Adrenal gland (tissue), 12 donors: Measurements from ENCODE around the gene TTYH3. TPM values are rescaled to one million over a fixed set of nuclear protein-coding genes. Genes with fewer than 3 reads are reported as not detected.
A peak's percentile ranks its signal among the peaks of the same experiment; 100 is the strongest.

Source experiments
- DNase-seq, 7 donors: peaks; one replicate each; pipeline ENCODE4 v3.0.0-alpha.2; 2019 to 2020
- H3K27ac ChIP-seq, 5 donors: fragments of 200-600 bp; sonication (generic) in 4 of 5; 1 replicate in 3 of 5; 2 replicates in 2 of 5; pipeline versions ENCODE4 v1.5.1 to v1.8.0; 2016 to 2020; ENCODE audit warnings: mild to moderate bottlenecking in 1 of 5
- H3K27me3 ChIP-seq: fragments of 200-600 bp; 2 replicates; pipeline ENCODE4 v1.8.0; 2021
- H3K36me3 ChIP-seq, 2 donors: fragments of 200-600 bp; replicated peaks in 1 of 2; 1 replicate in 1 of 2; 2 replicates in 1 of 2; pipeline versions ENCODE4 v1.5.1 to v1.8.0; 2018 to 2022
- H3K4me1 ChIP-seq, 2 donors: fragments of 200-600 bp; replicated peaks in 1 of 2; 1 replicate in 1 of 2; 2 replicates in 1 of 2; pipeline versions ENCODE4 v1.5.1 to v1.8.0; 2018 to 2021
- H3K4me3 ChIP-seq, 4 donors: fragments of 200-600 bp; sonication (generic) in 3 of 4; one replicate each; pipeline ENCODE4 v1.5.1; 2016 to 2018
- H3K9me3 ChIP-seq, 3 donors: fragments of 200-600 bp; sonication (generic) in 1 of 3; replicated peaks in 1 of 3; 1 replicate in 2 of 3; 2 replicates in 1 of 3; pipeline versions ENCODE4 v1.5.1 to v1.8.0; 2016 to 2021
- CTCF ChIP-seq, 6 experiments: fragments of 450-650 bp in 4 of 6; fragments of 200-600 bp in 2 of 6; sonication (generic) in 1 of 6; IDR thresholded peaks; 1 replicate in 5 of 6; 2 replicates in 1 of 6; pipeline versions ENCODE4 v1.5.1 to v1.8.0; 2016 to 2021; ENCODE audit warnings: antibody characterized with exemption in 6 of 6, mild to moderate bottlenecking in 2 of 6, moderate library complexity in 1 of 6
- POLR2A ChIP-seq, 2 donors: fragments of 450-650 bp; IDR thresholded peaks; one replicate each; pipeline ENCODE4 v1.6.1; 2017; ENCODE audit warnings: antibody characterized with exemption in 2 of 2, mild to moderate bottlenecking in 2 of 2, moderate library complexity in 1 of 2
- WGBS, 4 donors: extraction: QIAGEN DNeasy Blood & Tissue Kit in 2 of 4; methylation state at CpG; one replicate each; pipeline versions ENCODE4 v1.1.5 to v1.1.7; 2013 to 2017; 5-methylcytosine and 5-hydroxymethylcytosine counted together
- intact Hi-C, 2 donors: fragments of 100-400 bp; cut with DNase I; formaldehyde crosslinking; loops; one replicate each; pipeline versions ENCODE4 v1.14.1 to v1.15.0; 2022 to 2023
- polyA plus RNA-seq, 3 donors: library from polyadenylated mRNA; stranded (reverse); fragments of 200-250 nt in 2 of 3; fragments of 350-450 nt in 1 of 3; fragmentation: Illumina TruSeq in 1 of 3; extraction: RNeasy Lipid Tissue Mini Kit (QIAGEN cat#74804) in 1 of 3; gene quantifications; one replicate each; pipeline ENCODE4 v1.2.3, GENCODE V29; 2013 to 2014
- total RNA-seq, 9 donors: library from RNA; depleted of rRNA in 4 of 9; stranded (reverse); fragments of >200 nt in 4 of 9; fragments of 120-200 nt in 1 of 9; fragmentation: NEBNext Ultra II Directional in 1 of 9; extraction: Animal tissue kit (Norgen Biotek cat#: 25700) in 1 of 9; gene quantifications; one replicate each; pipeline versions ENCODE4 v1.1.0 to v1.2.4, GENCODE V29; 2013 to 2023
- donor health status: healthy with polysubstance abuse.
- donor health status: Bipolar disorder and iron deficiency.
- donor health status: DM: yes; HTN: yes; CAD: no.
- donor health status: DM: no; HTN: no; CAD: no.
- donor health status: DM: no; HTN: no; CAD: no.
- donor health status: DM: yes; HTN: yes; CAD: no.

TTYH3 gene
- total and polyA plus RNA-seq, 12 donors: 5.2 to 86.3 (median 53.2) TPM

DNA sequence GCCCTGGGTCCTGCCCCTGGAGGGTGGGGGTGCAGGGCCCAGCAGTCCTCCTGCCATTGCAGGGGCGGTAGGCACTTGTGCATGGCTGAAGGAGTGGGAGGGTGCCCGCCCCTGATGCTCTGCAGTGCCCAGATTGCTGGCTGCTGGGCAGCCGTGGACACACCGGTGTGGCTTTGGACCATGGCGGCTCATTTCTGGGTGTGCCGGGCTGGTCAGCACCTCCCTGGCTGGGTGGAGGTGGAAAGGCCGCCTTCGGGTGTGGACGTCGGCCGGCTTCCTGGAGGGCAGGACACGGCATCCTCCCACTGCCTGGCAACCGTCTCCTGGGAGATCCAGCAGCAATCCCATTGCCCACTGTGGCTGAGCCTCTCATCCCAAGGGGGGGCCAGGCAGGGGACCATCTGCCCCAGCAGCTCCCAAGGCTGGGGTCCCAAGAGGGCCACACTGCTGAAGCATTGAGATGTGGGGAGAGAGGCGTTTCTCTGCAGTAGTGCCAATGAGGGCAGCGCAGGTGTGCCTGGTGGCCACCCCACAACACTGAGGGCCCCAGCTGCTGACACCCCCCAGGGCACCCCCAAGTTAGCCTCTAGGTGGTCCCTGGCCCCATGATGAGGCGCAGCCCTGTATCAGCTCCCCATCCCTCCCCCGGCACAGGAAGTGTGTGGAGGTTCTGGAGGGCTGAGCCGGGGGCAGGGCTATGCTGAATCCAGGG lies 12.9 kb downstream of the TTYH3 start:
- H3K4me1 ChIP-seq: peaks cover 28 to 45% of the 10 kb centered on the region in 2 donors
- intact Hi-C loops: no loop called here
- WGBS, 4 donors: 71 to 77% (median 74%) methylated on average over 3 to 18 of the region's 18 CpGs; no CpG with 5 or more reads in 1 of the 4 donors
- DNase-seq: peak in 1 of 7 donors; percentile 52
- no peak overlapping the region for H3K4me3 ChIP-seq
- no peak for TF ChIP-seq POLR2A (IDR thresholded peaks at IDR 0.05)
- TF ChIP-seq CTCF (IDR thresholded peaks at IDR 0.05): no peak
- H3K27ac ChIP-seq: peak overlapping the region in 2 of 5 donors; percentile 42 to 45
- no peaks in the 10 kb centered on the region for H3K9me3 ChIP-seq
- no peaks in the 10 kb centered on the region for H3K27me3 ChIP-seq
- peaks cover 0 to 21% of the 10 kb centered on the region in 2 donors for H3K36me3 ChIP-seq

- H3K27ac ChIP-seq: peak overlapping the region in 2 of 5 donors; percentile 42 to 45
- H3K4me1 ChIP-seq: peaks cover 21 to 39% of the 10 kb centered on the region in 2 donors
- WGBS, 4 donors: 49 to 73% (median 59%) methylated on average over 6 to 14 of the region's 14 CpGs
- no peak overlapping the region for H3K4me3 ChIP-seq
- no peaks in the 10 kb centered on the region for H3K9me3 ChIP-seq
- H3K27me3 ChIP-seq: no peaks in the 10 kb centered on the region
- TF ChIP-seq POLR2A (IDR thresholded peaks at IDR 0.05) (no peak), CTCF (IDR thresholded peaks at IDR 0.05) (no peak)
- H3K36me3 ChIP-seq: peaks cover 0 to 23% of the 10 kb centered on the region in 2 donors
- DNase-seq: no peak
- intact Hi-C loops: no loop called here
These were observed 13.6 kb downstream of the TTYH3 start for GRCh38 chr7:2645274-2645868.

DNA sequence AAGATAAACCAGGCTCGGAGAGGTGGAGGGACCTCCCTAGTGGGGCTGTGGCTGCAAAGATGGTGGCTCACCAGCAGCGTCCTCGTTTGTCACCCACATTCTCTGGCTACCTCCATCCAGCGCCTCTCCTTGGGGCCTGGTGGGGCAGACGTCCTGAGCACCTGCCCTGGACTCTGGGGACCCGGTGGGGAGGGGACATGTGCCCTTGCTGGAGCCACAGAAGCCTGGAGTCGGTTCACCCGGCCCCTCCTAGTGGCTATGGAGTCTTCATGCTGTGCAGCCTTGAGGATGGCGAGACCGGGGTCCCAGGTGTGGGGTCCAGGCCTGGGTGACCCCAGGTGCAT lies 14.5 kb downstream of the TTYH3 start:
- Histone ChIP-seq H3K36me3 (peaks cover 0 to 24% of the 10 kb centered on the region in 2 donors), H3K4me3 (no peak overlapping the region), H3K27ac (no peak overlapping the region), H3K9me3 (no peaks in the 10 kb centered on the region), H3K27me3 (no peaks in the 10 kb centered on the region), H3K4me1 (peaks cover 12 to 30% of the 10 kb centered on the region in 2 donors)
- TF ChIP-seq POLR2A (IDR thresholded peaks at IDR 0.05) (no peak), CTCF (IDR thresholded peaks at IDR 0.05) (no peak)
- intact Hi-C loops: no loop called here
- 84 to 96% (median 88%) methylated on average over 8 to 10 of the region's 10 CpGs for WGBS, 4 donors
- no peak for DNase-seq

GRCh38 chr7:2646680-2647571 lies 15.1 kb downstream of the TTYH3 start:
- Histone ChIP-seq H3K4me3 (no peak overlapping the region), H3K4me1 (peaks cover 6 to 23% of the 10 kb centered on the region in 2 donors), H3K36me3 (peaks cover 0 to 31% of the 10 kb centered on the region in 2 donors), H3K9me3 (no peaks in the 10 kb centered on the region), H3K27ac (no peak overlapping the region), H3K27me3 (no peaks in the 10 kb centered on the region)
- DNase-seq: peak in 1 of 7 donors; percentile 19
- TF ChIP-seq POLR2A (IDR thresholded peaks at IDR 0.05): no peak
- TF ChIP-seq CTCF (IDR thresholded peaks at IDR 0.05): no peak
- WGBS, 4 donors: 83 to 90% (median 84%) methylated on average over 2 to 73 of the region's 73 CpGs
- intact Hi-C loops: no loop called here
